Liver (tissue), 9 donors: Measurements from ENCODE around the gene BCORL1. TPM values are rescaled to one million over a fixed set of nuclear protein-coding genes. Genes with fewer than 3 reads are reported as not detected.

Experiments
- DNase-seq: peaks from one replicate; pipeline ENCODE4 v3.0.0-alpha.2; 2017; ENCODE audit warnings: low spot score
- H3K27ac ChIP-seq, 2 donors: one replicate each; pipeline ENCODE4 v1.7.0; 2013; ENCODE audit warnings: inconsistent platforms in 2 of 2, low read length in 2 of 2, control low read depth in 1 of 2, low read depth in 1 of 2, mild to moderate bottlenecking in 1 of 2
- H3K27me3 ChIP-seq, 4 donors: one replicate each; pipeline versions ENCODE4 v1.6.1 to v1.7.0; 2013; ENCODE audit warnings: low read length in 3 of 4, inconsistent platforms in 1 of 4, mild to moderate bottlenecking in 1 of 4, moderate library complexity in 1 of 4; ENCODE audit not compliant: control insufficient read depth in 4 of 4, insufficient read depth in 4 of 4
- H3K36me3 ChIP-seq, 4 donors: one replicate each; pipeline versions ENCODE4 v1.6.1 to v1.7.0; 2013; ENCODE audit warnings: low read length in 3 of 4, mild to moderate bottlenecking in 3 of 4, low read depth in 1 of 4, moderate library complexity in 1 of 4; ENCODE audit not compliant: control insufficient read depth in 4 of 4, insufficient read depth in 3 of 4
- H3K4me1 ChIP-seq, 4 donors: one replicate each; pipeline versions ENCODE4 v1.6.1 to v1.7.0; 2013; ENCODE audit warnings: low read length in 3 of 4, mild to moderate bottlenecking in 3 of 4, moderate library complexity in 1 of 4; ENCODE audit not compliant: control insufficient read depth in 4 of 4, insufficient read depth in 4 of 4
- H3K4me3 ChIP-seq, 3 donors: one replicate each; pipeline versions ENCODE4 v1.6.1 to v1.7.0; 2013; ENCODE audit warnings: low read length in 3 of 3, control low read depth in 1 of 3, low read depth in 1 of 3, mild to moderate bottlenecking in 1 of 3
- H3K9ac ChIP-seq, 2 donors: one replicate each; pipeline ENCODE4 v1.7.0; 2013; ENCODE audit warnings: low read length in 2 of 2, mild to moderate bottlenecking in 2 of 2, moderate library complexity in 2 of 2, control low read depth in 1 of 2, low read depth in 1 of 2
- H3K9me3 ChIP-seq, 4 donors: one replicate each; pipeline versions ENCODE4 v1.6.1 to v1.7.0; 2013; ENCODE audit warnings: low read length in 3 of 4; ENCODE audit not compliant: control insufficient read depth in 4 of 4
- ATF3 ChIP-seq: IDR thresholded peaks from 2 replicates; pipeline ENCODE4 v1.6.1; 2016; ENCODE audit warnings: antibody characterized with exemption
- HNF4A ChIP-seq, 2 donors: conservative IDR thresholded peaks; 2 replicates each; pipeline ENCODE4 v1.6.1; 2016; ENCODE audit warnings: antibody characterized with exemption in 2 of 2, mild to moderate bottlenecking in 2 of 2
- HNF4G ChIP-seq: IDR thresholded peaks from 2 replicates; pipeline ENCODE4 v1.6.1; 2016; ENCODE audit warnings: antibody characterized with exemption
- JUND ChIP-seq, 2 donors: IDR thresholded peaks; 2 replicates each; pipeline ENCODE4 v1.6.1; 2016; ENCODE audit warnings: antibody characterized with exemption in 2 of 2
- MAX ChIP-seq: IDR thresholded peaks from 2 replicates; pipeline ENCODE4 v1.6.1; 2016; ENCODE audit warnings: antibody characterized with exemption
- NR2F2 ChIP-seq: IDR thresholded peaks from 2 replicates; pipeline ENCODE4 v1.6.1; 2016; ENCODE audit warnings: antibody characterized with exemption
- RAD21 ChIP-seq, 2 donors: IDR thresholded peaks; 2 replicates each; pipeline ENCODE4 v1.6.1; 2016; ENCODE audit warnings: antibody characterized with exemption in 2 of 2, mild to moderate bottlenecking in 2 of 2
- REST ChIP-seq: IDR thresholded peaks from 2 replicates; pipeline ENCODE4 v1.6.1; 2016; ENCODE audit warnings: antibody characterized with exemption, mild to moderate bottlenecking
- SP1 ChIP-seq: IDR thresholded peaks from 2 replicates; pipeline ENCODE4 v1.6.1; 2018; ENCODE audit warnings: antibody characterized with exemption, mild to moderate bottlenecking
- YY1 ChIP-seq: IDR thresholded peaks from 2 replicates; pipeline ENCODE4 v1.6.1; 2016; ENCODE audit warnings: antibody characterized with exemption, mild to moderate bottlenecking
- ZBTB33 ChIP-seq: IDR thresholded peaks from 2 replicates; pipeline ENCODE4 v1.6.1; 2016; ENCODE audit warnings: antibody characterized with exemption
- whole genome bisulfite sequencing: extraction: QIAGEN DNeasy Blood & Tissue Kit; methylation state at CpG from one replicate; pipeline ENCODE4 v1.1.7; 2013; 5-methylcytosine and 5-hydroxymethylcytosine counted together
- polyA plus RNA-seq, 2 donors: library from polyadenylated mRNA; stranded (reverse) in 1 of 2; unstranded in 1 of 2; fragments of 200-250 nt in 1 of 2; fragments of >200 nt in 1 of 2; fragmentation: Nextera tagmentation in 1 of 2; extraction: Ambion mirVana in 1 of 2; gene quantifications; one replicate each; pipeline versions ENCODE4 v1.2.1 to v1.2.3, GENCODE V29; 2013 to 2015
- total RNA-seq, 2 donors: library from RNA; depleted of rRNA; stranded (reverse); fragments of >200 nt; gene quantifications; one replicate each; pipeline ENCODE4 v1.2.3, GENCODE V29; 2014
- donor health status: healthy.
- donor health status: healthy.
- donor health status: healthy.
- donor health status: healthy.
- donor health status: healthy.

BCORL1 gene
- total and polyA plus RNA-seq, 4 donors, result 1.7 to 5.3 (median 2.1) TPM

- Histone ChIP-seq H3K4me3 (peak overlapping the region in 1 of 3 donors; percentile 16), H3K9ac (no peak overlapping the region), H3K4me1 (peaks cover 0 to 6% (median 0%) of the 10 kb centered on the region in 4 donors), H3K9me3 (no peaks in the 10 kb centered on the region), H3K27me3 (peaks cover 0 to 5% (median 0%) of the 10 kb centered on the region in 4 donors), H3K27ac (peak overlapping the region; percentile 43 to 54), H3K36me3 (no peaks in the 10 kb centered on the region)
- TF ChIP-seq NR2F2 (no peak), RAD21 (IDR thresholded peaks at IDR 0.05) (peak; percentile 18 to 64)
- 47% methylated on average over 28 of the region's 28 CpGs for WGBS
- no peak for DNase-seq
These were observed 100.0 kb downstream of the BCORL1 start for GRCh38 chrX:130082244-130083106.

- H3K4me1 ChIP-seq, result peaks cover 0 to 6% (median 0%) of the 10 kb centered on the region in 4 donors
- WGBS, result 48% methylated on average over 7 of the region's 7 CpGs
- no peaks in the 10 kb centered on the region for H3K9me3 ChIP-seq
- H3K27ac ChIP-seq, result no peak overlapping the region
- H3K36me3 ChIP-seq, result no peaks in the 10 kb centered on the region
- H3K4me3 ChIP-seq, result no peak overlapping the region
- peaks cover 0 to 5% (median 0%) of the 10 kb centered on the region in 4 donors for H3K27me3 ChIP-seq
- H3K9ac ChIP-seq, result no peak overlapping the region
- no peak for TF ChIP-seq JUND (IDR thresholded peaks at IDR 0.05)
- TF ChIP-seq HNF4A (conservative IDR thresholded peaks at IDR 0.05), result no peak
- TF ChIP-seq YY1, result no peak
- no peak for DNase-seq
These were observed 100.7 kb downstream of the BCORL1 start for GRCh38 chrX:130083107-130083490.

GRCh38 chrX:130083656-130084382 is 101.4 kb downstream of the BCORL1 start:
- H3K27ac ChIP-seq, result peak overlapping the region in 1 of 2 donors; percentile 18
- no peak overlapping the region for H3K4me3 ChIP-seq
- DNase-seq, result no peak
- H3K9ac ChIP-seq, result no peak overlapping the region
- no peaks in the 10 kb centered on the region for H3K36me3 ChIP-seq
- no peaks in the 10 kb centered on the region for H3K9me3 ChIP-seq
- peaks cover 0 to 6% (median 0%) of the 10 kb centered on the region in 4 donors for H3K4me1 ChIP-seq
- TF ChIP-seq ZBTB33 (no peak), ATF3 (no peak), HNF4G (no peak), REST (no peak), MAX (no peak), SP1 (no peak)
- 77% methylated on average over 15 of the region's 15 CpGs for WGBS
- H3K27me3 ChIP-seq, result peaks cover 0 to 5% (median 0%) of the 10 kb centered on the region in 4 donors
